ENCODE measurements around the gene DICER1.
"Not testable (repeated sequence)": the region's sequence is repeated elsewhere in the genome, so short reads cannot be mapped to it uniquely, and the experiment has no call there.

Gene DICER1

GRCh38 chr14:95150910-95151309, 6.4 kb downstream of the DICER1 start:
- no peak for DNase-seq (ENCODE audit: low read depth in 2 of 2)

- DNase-seq (ENCODE audit: low read depth in 2 of 2) = no peak
Measured at GRCh38 chr14:95149441-95149840, 7.9 kb downstream of the DICER1 start.

- DNase-seq (ENCODE audit: low read depth in 2 of 2) = no peak
Measured at GRCh38 chr14:95147597-95147996, 9.7 kb downstream of the DICER1 start.

GRCh38 chr14:95146079-95146771, 11.1 kb downstream of the DICER1 start:
- no peak for DNase-seq (ENCODE audit: low read depth in 2 of 2)

- DNase-seq (ENCODE audit: low read depth in 2 of 2) = no peak
Measured at GRCh38 chr14:95144849-95145248, 12.5 kb downstream of the DICER1 start.

- no peak for DNase-seq (ENCODE audit: low read depth in 2 of 2)
Measured at GRCh38 chr14:95143808-95144620, 13.3 kb downstream of the DICER1 start.

- DNase-seq (ENCODE audit: low read depth in 2 of 2) = no peak
Measured at GRCh38 chr14:95142208-95142607, 15.1 kb downstream of the DICER1 start.

GRCh38 chr14:95141684-95142083, 15.6 kb downstream of the DICER1 start:
- no peak for DNase-seq (ENCODE audit: low read depth in 2 of 2)

- DNase-seq (ENCODE audit: low read depth in 2 of 2) = no peak
Measured at GRCh38 chr14:95140060-95140858, 17.1 kb downstream of the DICER1 start.

- DNase-seq (ENCODE audit: low read depth in 2 of 2) = no peak
Measured at GRCh38 chr14:95138876-95139275, 18.5 kb downstream of the DICER1 start.

- DNase-seq (ENCODE audit: low read depth in 2 of 2) = not testable (repeated sequence)
Measured at GRCh38 chr14:95138455-95138854, 18.9 kb downstream of the DICER1 start.

GRCh38 chr14:95137804-95138167, 19.5 kb downstream of the DICER1 start:
- no peak for DNase-seq (ENCODE audit: low read depth in 2 of 2)

- DNase-seq (ENCODE audit: low read depth in 2 of 2) = no peak
Measured at GRCh38 chr14:95137164-95137803, 20.0 kb downstream of the DICER1 start.

- DNase-seq (ENCODE audit: low read depth in 2 of 2) = no peak
Measured at GRCh38 chr14:95136631-95137030, 20.7 kb downstream of the DICER1 start.

- DNase-seq (ENCODE audit: low read depth in 2 of 2) = no peak
Measured at GRCh38 chr14:95134304-95134933, 22.9 kb downstream of the DICER1 start.

- no peak for DNase-seq (ENCODE audit: low read depth in 2 of 2)
Measured at GRCh38 chr14:95133282-95133681, 24.0 kb downstream of the DICER1 start.

GRCh38 chr14:95132760-95133159, 24.6 kb downstream of the DICER1 start:
- DNase-seq (ENCODE audit: low read depth in 2 of 2) = no peak

- no peak for DNase-seq (ENCODE audit: low read depth in 2 of 2)
Measured at GRCh38 chr14:95130549-95130948, 26.8 kb downstream of the DICER1 start.

GRCh38 chr14:95128140-95128539, 29.2 kb downstream of the DICER1 start:
- no peak for DNase-seq (ENCODE audit: low read depth in 2 of 2)

GRCh38 chr14:95127531-95127911, 29.8 kb downstream of the DICER1 start:
- DNase-seq (ENCODE audit: low read depth in 2 of 2) = no peak

- no peak for DNase-seq (ENCODE audit: low read depth in 2 of 2)
Measured at GRCh38 chr14:95126906-95127530, 30.3 kb downstream of the DICER1 start.
